ENCODE measurements around the gene SLAMF1. TPM values are rescaled to one million over a fixed set of nuclear protein-coding genes. Genes with fewer than 3 reads are reported as not detected.

Gene SLAMF1
- total and polyA plus RNA-seq, 2 donors (not counting 1 experiment from before 2014, with no cell fraction given): 20.7 to 42.3 TPM

DNA sequence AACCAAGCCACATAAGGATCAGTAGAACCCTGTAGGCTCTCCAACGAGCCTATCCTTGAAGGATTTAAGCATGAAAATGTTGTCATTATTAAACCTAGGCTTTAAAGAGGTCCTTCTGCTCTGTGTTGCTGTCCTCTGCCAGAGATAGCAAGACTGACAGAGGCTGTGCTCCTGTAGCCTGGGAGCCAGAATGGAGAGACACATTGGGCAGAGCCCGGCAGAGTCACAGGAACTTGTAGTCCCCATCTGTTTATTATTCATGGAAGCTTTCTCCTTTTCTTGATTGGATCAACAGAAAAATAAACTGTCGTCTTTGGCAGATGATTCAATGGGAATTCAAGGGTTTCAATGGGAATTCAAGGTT lies 19.2 kb upstream of the SLAMF1 start:
- Mint-ChIP-seq H3K4me3 (peak overlapping the region; percentile 44), H3K27me3 (no peaks in the 10 kb centered on the region), H3K9me3 (ENCODE audit: insufficient read depth) (no peaks in the 10 kb centered on the region), H3K27ac (peak overlapping the region; percentile 50), H3K4me1 (peaks cover 59% of the 10 kb centered on the region)
- H2AFZ ChIP-seq (ENCODE audit: insufficient read depth, low read depth, low read length, poor library complexity, severe bottlenecking): no peak overlapping the region
- intact Hi-C loops (cut with micrococcal nuclease): loop anchor here (1.0 kb wide), 1 partner anchor 8 kb away; no protein-coding TSS in a partner anchor
- peaks cover 46% of the 10 kb centered on the region in 2 donors for H3K4me1 ChIP-seq (ENCODE audit: control insufficient read depth in 2 of 2, insufficient read depth in 2 of 2, low read length in 2 of 2)
- ChIA-PET CTCF (interaction anchor here (1.1 to 3.1 kb wide), 3 partner anchors 9 to 288 kb away, joined by 3 to 23 read pairs (median 5); no protein-coding TSS in a partner anchor), POLR2A (no interaction called here)
- no peak overlapping the region for H3K9ac ChIP-seq (ENCODE audit: low read length)
- ATAC-seq (ENCODE audit: low read depth): no peak
- H3K4me3 ChIP-seq (ENCODE audit: control extremely low read depth in 1 of 5, extremely low read depth in 1 of 5, insufficient read depth in 1 of 5, low read depth in 2 of 5, low read length in 4 of 5): no peak overlapping the region
- H3K79me2 ChIP-seq (ENCODE audit: control insufficient read depth, insufficient read depth, low read length): peaks cover 50% of the 10 kb centered on the region
- TF ChIP-seq, protein P1, sequence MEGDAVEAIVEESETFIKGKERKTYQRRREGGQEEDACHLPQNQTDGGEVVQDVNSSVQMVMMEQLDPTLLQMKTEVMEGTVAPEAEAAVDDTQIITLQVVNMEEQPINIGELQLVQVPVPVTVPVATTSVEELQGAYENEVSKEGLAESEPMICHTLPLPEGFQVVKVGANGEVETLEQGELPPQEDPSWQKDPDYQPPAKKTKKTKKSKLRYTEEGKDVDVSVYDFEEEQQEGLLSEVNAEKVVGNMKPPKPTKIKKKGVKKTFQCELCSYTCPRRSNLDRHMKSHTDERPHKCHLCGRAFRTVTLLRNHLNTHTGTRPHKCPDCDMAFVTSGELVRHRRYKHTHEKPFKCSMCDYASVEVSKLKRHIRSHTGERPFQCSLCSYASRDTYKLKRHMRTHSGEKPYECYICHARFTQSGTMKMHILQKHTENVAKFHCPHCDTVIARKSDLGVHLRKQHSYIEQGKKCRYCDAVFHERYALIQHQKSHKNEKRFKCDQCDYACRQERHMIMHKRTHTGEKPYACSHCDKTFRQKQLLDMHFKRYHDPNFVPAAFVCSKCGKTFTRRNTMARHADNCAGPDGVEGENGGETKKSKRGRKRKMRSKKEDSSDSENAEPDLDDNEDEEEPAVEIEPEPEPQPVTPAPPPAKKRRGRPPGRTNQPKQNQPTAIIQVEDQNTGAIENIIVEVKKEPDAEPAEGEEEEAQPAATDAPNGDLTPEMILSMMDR (IDR thresholded peaks at IDR 0.05): no peak
- no peak for TF ChIP-seq EZH2 (IDR thresholded peaks at IDR 0.05; ENCODE audit: borderline replicate concordance, insufficient read depth, low read depth, low read length, poor library complexity, severe bottlenecking)
- no peak for DNase-seq
- H3K4me2 ChIP-seq (replicated peaks; ENCODE audit: low read depth, low read length, poor library complexity, severe bottlenecking): peak overlapping the region; percentile 52
- H3K27ac ChIP-seq (ENCODE audit: low read length in 2 of 2): peak overlapping the region in 1 of 2 donors; percentile 14
- peaks cover 0 to 6% (median 4%) of the 10 kb centered on the region in 3 donors for H3K9me3 ChIP-seq (ENCODE audit: control extremely low read depth in 1 of 3, control insufficient read depth in 2 of 3, insufficient read depth in 1 of 3, low read length in 2 of 3)
- H3K36me3 ChIP-seq (replicated peaks in 1 of 2; ENCODE audit: control extremely low read depth in 1 of 2, control insufficient read depth in 1 of 2, extremely low read depth in 1 of 2, insufficient read depth in 2 of 2, low read length in 1 of 2): no peaks in the 10 kb centered on the region
- H4K20me1 ChIP-seq (ENCODE audit: control insufficient read depth, insufficient read depth, low read length, poor library complexity, severe bottlenecking): no peaks in the 10 kb centered on the region
- no peaks in the 10 kb centered on the region for H3K27me3 ChIP-seq (replicated peaks in 1 of 4; ENCODE audit: control extremely low read depth in 1 of 4, control insufficient read depth in 3 of 4, insufficient read depth in 4 of 4, low read length in 3 of 4)
- 72% methylated on average over 2 of the region's 3 CpGs for WGBS (ENCODE audit: insufficient coverage)

DNA sequence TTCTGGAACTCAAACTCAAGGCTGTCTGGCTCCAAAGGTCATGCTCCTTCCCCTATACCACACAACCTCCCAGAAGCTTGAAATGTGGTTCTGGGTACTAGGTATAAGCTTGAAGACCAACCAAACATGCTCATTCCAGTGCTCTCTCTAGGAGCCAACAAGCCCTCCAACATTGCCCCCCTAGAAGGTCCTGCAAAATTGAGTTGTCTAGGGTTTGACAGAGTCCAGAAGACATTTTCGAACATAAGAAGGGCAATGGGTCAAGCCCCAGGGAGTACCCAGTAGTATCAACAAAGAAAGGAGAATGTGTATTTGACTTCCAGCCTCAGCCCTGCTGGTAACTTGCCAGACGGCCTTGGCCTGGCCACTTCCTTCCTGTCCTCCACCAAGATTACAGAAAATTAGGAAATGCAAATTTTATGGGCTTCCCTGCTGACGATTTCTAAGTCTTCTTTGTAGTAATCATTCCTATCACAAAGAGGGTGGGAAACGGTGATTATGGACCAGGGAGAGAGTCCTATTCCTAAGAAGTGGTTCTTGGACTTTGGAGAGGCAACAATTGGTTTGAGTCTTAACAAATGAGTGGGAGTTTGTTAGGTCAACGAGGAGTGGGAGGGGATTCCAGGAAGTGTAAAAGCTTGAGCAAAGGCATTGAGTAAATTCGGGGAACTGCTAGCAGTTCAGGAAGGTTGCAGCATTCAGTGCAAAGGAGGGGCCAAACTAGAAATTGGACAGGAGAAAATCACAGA lies 18.7 kb upstream of the SLAMF1 start:
- Histone ChIP-seq H2AFZ (ENCODE audit: insufficient read depth, low read depth, low read length, poor library complexity, severe bottlenecking) (no peak overlapping the region), H3K9ac (ENCODE audit: low read length) (peak overlapping the region; percentile 7), H3K9me3 (ENCODE audit: control extremely low read depth in 1 of 3, control insufficient read depth in 2 of 3, insufficient read depth in 1 of 3, low read length in 2 of 3) (peaks cover 0 to 6% (median 4%) of the 10 kb centered on the region in 3 donors), H3K4me2 (replicated peaks; ENCODE audit: low read depth, low read length, poor library complexity, severe bottlenecking) (peak overlapping the region; percentile 52), H3K4me1 (ENCODE audit: control insufficient read depth in 2 of 2, insufficient read depth in 2 of 2, low read length in 2 of 2) (peaks cover 44 to 46% of the 10 kb centered on the region in 2 donors), H3K79me2 (ENCODE audit: control insufficient read depth, insufficient read depth, low read length) (peaks cover 50% of the 10 kb centered on the region), H4K20me1 (ENCODE audit: control insufficient read depth, insufficient read depth, low read length, poor library complexity, severe bottlenecking) (no peaks in the 10 kb centered on the region), H3K36me3 (replicated peaks in 1 of 2; ENCODE audit: control extremely low read depth in 1 of 2, control insufficient read depth in 1 of 2, extremely low read depth in 1 of 2, insufficient read depth in 2 of 2, low read length in 1 of 2) (no peaks in the 10 kb centered on the region), H3K27ac (ENCODE audit: low read length in 2 of 2) (peak overlapping the region; percentile 48 to 57), H3K27me3 (replicated peaks in 1 of 4; ENCODE audit: control extremely low read depth in 1 of 4, control insufficient read depth in 3 of 4, insufficient read depth in 4 of 4, low read length in 3 of 4) (no peaks in the 10 kb centered on the region), H3K4me3 (ENCODE audit: control extremely low read depth in 1 of 5, extremely low read depth in 1 of 5, insufficient read depth in 1 of 5, low read depth in 2 of 5, low read length in 4 of 5) (peak overlapping the region in 1 of 5 experiments; percentile 44)
- H3K4me1 Mint-ChIP-seq: peaks cover 56% of the 10 kb centered on the region
- peak overlapping the region; percentile 44 for H3K4me3 Mint-ChIP-seq
- H3K27ac Mint-ChIP-seq: peak overlapping the region; percentile 50
- ATAC-seq (ENCODE audit: low read depth): peak; percentile 22
- no peaks in the 10 kb centered on the region for H3K9me3 Mint-ChIP-seq (ENCODE audit: insufficient read depth)
- CTCF ChIA-PET: interaction anchor here (0.8 to 3.1 kb wide), 6 partner anchors 9 to 40 kb away, joined by 3 to 23 read pairs (median 4); partner anchors contain the start of gene SLAMF1
- POLR2A ChIA-PET: interaction anchor here (0.5 kb wide), 1 partner anchor 224 kb away, joined by 7 read pairs; no protein-coding TSS in a partner anchor
- WGBS (ENCODE audit: insufficient coverage): 39% methylated on average over 4 of the region's 6 CpGs
- no peaks in the 10 kb centered on the region for H3K27me3 Mint-ChIP-seq
- intact Hi-C loops (cut with micrococcal nuclease): loop anchor here (1.0 to 2.0 kb wide), 2 partner anchors 9 to 15 kb away; no protein-coding TSS in a partner anchor
- DNase-seq: peak; percentile 36
- TF ChIP-seq, protein P1 (IDR thresholded peaks at IDR 0.05): no peak
- TF ChIP-seq EZH2 (IDR thresholded peaks at IDR 0.05; ENCODE audit: borderline replicate concordance, insufficient read depth, low read depth, low read length, poor library complexity, severe bottlenecking): no peak
